ENCODE measurements around the gene STPG2.
"Not testable (repeated sequence)": the region's sequence is repeated elsewhere in the genome, so short reads cannot be mapped to it uniquely, and the experiment has no call there.

The STPG2 gene

DNA sequence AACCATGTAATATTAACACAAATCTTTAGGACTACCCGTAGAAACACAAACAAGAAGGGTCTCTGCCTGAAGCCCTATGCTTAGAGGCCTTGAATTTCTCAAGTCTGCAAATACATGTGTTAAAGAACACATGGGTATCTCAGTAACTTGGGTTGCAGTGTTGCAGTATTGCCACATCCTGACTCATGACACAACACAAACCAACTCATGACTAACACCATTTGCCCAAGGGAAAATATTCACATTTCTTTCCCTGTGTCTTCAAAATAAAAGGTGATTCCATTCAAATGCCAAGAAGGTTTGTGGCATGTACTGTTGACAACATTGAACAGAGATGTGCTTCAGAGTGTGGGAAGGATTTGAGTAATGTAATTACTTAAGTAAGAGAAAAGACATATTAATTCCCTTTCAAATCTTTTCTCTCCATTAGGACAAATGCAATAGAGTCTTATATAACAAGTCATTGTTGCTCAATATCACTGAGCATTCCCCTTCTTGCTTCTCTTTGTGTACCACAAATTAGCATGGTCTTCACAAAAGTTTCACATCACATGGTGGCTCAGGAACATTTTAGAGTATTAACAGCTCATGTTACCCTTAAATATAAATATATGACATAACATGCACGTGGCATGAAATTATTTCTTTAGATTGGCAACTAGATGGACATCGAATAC is 487.1 kb downstream of the STPG2 start:
- in situ Hi-C loops (cut with MboI; ENCODE audit: low sequenced_read_pairs): no loop called here

DNA sequence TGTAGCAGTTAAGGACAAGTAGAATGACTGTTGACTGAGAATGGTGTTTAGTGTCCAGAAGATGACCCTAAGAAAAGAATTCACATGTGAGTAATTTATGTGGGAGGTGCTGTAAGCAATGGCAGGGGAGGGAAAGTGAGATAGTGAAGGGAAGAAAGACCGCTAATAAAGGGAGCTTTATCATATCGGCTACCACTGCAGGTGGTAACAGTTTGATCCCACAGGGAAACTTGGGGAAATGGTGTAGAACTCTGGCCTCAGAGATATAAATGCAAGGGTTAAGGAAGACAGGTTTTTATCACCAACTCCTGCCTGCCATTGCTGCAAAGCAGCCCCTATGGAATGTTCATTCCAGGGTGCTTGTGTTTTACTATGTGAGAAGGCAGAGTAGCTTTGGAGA is 489.6 kb downstream of the STPG2 start:
- in situ Hi-C loops (cut with MboI; ENCODE audit: low sequenced_read_pairs): no loop called here

DNA sequence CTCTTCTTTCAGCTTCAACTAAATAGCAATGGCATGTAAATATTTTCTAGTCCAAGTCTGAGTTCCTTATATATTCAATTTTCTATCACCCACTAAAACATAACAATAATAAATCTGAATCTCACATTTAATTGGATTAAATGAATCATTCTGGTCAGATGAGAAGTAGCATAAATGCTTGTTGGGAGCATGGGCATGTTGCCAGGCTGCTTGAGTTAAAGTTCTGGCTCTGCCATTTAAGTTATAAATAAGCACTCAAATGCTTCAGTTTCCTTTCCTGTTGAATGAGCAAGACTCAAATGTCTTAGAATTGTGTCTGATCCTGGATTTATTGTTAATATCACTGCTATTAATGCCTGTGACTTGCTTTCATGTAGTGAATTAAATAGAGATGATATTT is 496.3 kb downstream of the STPG2 start:
- in situ Hi-C loops (cut with MboI; ENCODE audit: low sequenced_read_pairs): no loop called here

DNA sequence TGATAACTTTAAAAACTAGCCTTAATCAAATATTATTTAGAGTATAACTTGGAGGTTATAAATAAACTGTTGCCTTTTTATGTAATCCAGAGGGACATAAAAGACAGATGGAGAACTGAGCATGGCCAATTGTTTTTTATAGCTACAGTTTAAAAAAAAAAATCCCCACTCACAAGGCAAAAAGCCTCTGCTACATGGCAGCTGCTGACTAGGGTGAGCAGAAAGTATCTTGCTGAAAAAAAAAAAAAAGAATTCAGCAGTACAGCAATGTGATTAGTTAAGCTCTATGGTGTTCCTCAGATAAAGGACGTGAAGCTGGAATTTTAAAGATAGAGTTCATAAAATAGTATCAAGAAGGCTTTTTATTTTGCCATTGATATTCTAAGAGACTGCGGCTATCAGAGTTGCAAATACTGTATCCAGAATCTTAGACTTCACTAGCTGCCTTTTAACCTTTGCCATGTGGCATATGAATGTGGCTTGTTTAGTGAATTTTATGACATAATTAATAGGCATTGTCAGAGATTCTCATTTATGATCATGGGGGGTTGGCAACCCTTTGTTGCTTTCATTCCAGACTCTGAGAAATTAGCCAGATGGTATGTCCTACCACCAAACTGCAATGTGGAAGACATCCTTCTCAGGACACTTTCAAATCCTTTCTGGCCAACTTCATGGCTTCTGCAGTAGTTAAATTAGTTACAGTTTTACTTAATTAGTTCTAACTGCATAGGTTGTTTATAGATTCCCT is 498.0 kb downstream of the STPG2 start:
- in situ Hi-C loops (cut with MboI; ENCODE audit: low sequenced_read_pairs): no loop called here

DNA sequence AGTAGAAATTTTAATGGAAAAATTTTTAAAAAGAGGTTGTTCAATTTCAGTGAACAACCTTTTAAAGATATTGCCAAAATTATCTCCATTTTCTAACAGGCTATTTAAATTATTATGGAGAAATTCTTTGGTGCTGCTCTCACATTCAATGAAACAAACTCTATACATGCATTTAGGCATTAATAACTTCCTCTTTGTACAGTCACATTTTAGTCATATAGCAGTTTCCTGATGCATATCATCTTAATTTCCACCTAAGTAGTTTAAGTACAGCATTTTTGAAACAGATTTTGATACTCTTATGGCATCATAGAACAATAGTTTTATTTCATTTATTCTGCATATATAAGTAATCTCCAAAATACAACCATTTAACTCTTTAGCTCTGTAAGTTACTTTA is 500.1 kb downstream of the STPG2 start:
- in situ Hi-C loops (cut with MboI; ENCODE audit: low sequenced_read_pairs): no loop called here

DNA sequence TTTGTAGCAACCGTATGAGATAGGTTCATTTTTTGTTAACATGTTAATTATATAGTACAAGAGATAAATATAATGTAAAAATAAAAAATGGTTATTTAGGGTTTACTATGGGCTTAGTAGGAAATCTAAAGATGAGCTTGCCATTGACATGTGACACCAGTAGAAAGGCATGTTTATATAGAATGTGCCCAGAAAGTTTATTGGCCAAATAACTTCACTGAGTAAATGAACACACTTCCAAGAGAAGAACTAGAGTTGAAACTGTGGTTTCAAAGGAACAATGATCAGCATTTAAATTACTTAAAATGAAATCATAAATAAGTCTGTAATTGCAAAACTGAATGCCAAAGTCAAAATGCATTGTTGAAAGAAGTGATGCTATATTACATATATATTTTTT is 503.3 kb downstream of the STPG2 start:
- in situ Hi-C loops (cut with MboI; ENCODE audit: low sequenced_read_pairs): no loop called here

DNA sequence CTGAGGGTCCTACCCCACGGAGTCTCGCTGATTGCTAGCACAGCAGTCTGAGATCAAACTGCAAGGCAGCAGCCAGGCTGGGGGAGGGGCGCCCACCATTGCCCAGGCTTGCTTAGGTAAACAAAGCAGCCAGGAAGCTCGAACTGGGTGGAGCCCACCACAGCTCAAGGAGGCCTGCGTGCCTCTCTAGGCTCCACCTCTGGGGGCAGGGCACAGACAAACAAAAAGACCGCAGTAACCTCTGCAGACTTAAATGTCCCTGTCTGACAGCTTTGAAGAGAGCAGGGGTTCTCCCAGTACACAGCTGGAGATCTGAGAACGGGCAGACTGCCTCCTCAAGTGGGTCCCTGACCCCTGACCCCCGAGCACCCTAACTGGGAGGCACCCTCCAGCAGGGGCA is 509.4 kb downstream of the STPG2 start:
- in situ Hi-C loops (cut with MboI; ENCODE audit: low sequenced_read_pairs): not testable (repeated sequence)

DNA sequence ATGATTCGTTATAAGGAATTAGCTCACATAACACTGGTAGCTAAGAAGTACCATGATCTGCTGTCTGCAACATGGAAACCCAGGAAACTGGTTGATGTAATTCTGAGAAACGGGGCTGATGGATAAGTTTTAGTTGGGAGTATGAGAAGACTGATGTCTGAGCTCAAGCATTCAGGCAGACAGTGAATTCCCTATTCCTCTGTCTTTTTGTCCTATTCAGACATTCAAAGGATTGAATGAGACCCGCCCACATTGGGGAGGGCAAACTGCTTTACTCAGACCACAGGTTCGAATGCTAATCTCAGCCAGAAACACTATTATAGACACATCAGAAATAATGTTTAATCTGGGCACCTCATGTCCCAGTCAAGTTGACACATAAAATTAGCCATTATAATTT is 515.5 kb downstream of the STPG2 start:
- in situ Hi-C loops (cut with MboI; ENCODE audit: low sequenced_read_pairs): no loop called here

DNA sequence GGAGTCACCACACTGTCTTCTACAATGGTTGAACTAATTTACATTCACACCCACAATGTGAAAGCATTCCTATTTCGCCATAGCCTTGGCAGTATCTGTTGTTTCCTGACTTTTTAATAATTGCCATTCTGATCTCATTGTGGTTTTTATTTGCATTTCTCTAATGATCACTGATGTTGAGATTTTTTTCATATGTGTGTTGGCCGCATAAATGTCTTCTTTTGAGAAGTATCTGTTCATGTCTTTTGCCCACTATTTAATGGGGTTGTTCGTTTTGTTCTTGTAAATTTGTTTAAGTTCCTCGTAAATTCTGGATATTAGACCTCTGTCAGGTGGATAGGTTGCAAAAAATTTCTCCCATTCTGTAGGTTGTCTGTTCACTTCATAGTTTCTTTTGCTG is 519.1 kb downstream of the STPG2 start:
- in situ Hi-C loops (cut with MboI; ENCODE audit: low sequenced_read_pairs): no loop called here

DNA sequence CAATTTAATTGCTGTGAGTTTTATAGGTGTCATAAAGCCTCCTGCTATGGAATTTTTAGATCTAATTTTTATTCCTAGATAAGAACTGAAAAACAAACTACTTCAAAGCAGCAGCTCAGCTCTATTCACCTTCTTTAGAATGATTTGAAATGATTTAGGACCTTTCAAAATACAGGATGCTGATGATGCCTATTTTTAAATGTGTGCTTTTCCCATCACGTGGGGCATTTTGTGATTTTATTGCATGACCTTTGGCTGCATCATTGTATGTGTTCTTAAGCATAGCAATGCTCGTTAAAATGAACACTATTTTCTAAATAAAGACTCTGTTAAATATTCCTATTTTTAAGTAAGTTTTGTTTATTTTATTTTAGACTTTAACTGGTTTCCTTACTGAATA is 537.3 kb downstream of the STPG2 start:
- in situ Hi-C loops (cut with MboI; ENCODE audit: low sequenced_read_pairs): no loop called here

DNA sequence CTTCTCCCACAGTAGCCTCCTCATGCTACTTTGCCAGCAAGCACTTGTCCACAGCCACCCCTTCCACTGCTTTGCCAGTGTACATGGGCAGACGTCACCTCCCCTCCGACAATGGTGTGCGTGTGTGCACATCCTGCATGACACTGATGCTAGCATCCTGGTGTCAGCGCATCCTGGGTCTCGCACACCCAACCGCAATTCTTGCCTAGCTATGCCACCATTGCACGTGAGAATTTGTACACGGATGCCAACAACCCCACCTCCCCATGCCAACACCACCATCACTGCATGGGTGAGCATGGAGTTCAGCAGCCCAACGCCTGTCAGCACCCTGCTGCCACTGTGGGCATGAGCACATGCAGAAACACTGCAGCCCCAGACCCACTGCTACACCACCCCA is 550.0 kb downstream of the STPG2 start:
- in situ Hi-C loops (cut with MboI; ENCODE audit: low sequenced_read_pairs): no loop called here

DNA sequence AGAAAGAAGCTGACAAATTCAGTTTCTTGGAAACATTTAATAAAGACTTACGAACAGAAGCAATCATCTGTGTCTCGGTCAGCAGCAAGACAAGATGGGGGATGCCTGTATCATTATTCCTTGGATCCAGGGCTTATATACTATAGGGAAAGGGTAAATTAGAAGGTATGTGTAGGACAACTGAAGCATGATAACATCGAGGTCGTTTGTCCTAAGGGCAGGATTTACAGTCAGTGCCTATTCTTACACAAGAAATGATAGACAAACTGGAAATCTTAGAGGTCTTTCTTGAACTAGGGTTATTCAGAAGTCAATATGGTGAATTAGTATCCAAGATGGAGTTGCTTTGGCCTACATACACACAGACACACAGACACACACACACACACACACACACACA is 553.0 kb downstream of the STPG2 start:
- in situ Hi-C loops (cut with MboI; ENCODE audit: low sequenced_read_pairs): no loop called here

DNA sequence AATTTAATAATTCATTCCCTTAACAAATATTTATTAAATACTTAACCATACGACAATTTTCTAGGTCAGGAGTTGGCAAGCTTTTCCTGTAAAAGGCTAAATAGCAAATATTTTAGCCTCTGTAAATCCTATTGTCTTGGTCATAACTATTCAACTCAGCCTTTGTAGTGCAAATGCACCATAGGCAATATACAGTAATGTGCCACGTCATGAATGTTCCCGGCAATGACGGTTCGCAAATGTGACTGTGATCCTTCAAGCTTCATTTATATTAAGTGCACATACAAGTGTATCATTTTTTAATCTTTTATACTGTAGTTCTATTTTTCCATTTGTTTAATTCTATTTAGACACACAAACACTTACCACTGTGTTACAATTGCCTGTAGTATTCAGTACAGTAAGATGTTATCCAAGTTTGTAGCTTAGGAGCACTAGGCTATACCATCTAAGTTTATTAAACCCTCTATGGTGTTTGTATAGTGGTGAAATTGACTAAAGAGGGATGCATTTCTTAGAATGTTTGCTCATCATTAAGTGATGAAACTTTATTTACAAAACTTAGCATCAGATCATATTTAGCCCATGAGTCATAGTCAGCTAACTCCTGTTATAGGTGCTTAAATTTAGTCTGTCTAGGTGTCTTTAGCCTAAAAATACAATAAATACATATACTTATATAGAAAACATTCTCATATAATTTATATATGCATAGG is 553.6 kb downstream of the STPG2 start:
- in situ Hi-C loops (cut with MboI; ENCODE audit: low sequenced_read_pairs): no loop called here

DNA sequence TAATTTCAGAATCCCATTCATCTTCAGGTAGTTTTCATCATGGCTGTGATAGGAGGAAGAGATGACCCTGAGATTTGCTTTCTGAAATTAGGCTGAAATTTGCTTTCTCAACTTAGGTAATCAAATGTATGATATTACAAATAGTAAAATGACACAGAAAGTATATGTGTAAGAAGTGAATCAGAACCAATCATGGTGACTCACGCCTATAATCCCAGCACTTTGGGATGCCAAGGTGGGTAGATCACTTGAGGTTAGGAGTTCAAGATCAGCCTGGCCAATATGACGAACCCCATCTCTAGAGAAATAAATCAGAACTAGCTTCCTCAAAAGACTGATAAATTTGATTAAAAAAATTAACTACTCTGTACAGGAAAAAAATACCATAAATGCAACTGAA is 555.4 kb downstream of the STPG2 start:
- in situ Hi-C loops (cut with MboI; ENCODE audit: low sequenced_read_pairs): no loop called here

DNA sequence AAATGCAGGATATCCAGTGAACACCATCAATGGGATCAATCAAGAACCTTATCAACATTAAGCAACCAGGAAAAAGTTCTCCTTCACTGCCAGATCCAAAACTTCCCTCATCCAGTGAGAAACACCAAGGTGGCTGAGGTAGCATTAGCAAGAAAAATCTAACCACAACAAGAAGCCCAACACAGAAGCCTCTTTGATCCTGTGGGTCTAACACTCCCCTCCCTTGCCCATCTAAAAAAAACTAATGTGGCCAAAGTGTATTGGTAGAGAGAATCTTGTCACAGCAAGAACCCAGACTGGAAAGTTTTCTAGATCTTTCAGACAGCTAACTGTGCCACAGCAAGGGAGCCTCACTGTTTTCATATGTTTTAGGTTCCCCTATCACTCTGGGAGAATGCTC is 558.0 kb downstream of the STPG2 start:
- in situ Hi-C loops (cut with MboI; ENCODE audit: low sequenced_read_pairs): no loop called here

DNA sequence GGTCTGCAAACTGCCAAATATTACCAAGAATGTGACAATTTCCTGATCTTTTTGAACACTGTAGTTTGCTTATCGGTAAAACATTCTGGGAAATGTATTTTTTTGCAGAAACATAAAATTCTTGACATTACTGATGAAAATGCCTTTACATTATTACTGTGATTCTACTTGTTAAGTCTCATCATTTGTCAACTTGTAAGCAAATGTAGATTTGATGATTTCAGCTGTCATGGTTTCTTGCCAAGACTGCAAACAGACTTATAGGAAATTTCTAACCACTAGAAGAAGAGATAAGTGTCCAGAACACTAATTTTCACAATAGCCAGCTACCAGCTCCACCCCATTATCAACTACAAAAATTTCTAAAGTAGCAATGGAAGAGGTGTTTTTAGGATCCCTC is 560.4 kb downstream of the STPG2 start:
- in situ Hi-C loops (cut with MboI; ENCODE audit: low sequenced_read_pairs): no loop called here

DNA sequence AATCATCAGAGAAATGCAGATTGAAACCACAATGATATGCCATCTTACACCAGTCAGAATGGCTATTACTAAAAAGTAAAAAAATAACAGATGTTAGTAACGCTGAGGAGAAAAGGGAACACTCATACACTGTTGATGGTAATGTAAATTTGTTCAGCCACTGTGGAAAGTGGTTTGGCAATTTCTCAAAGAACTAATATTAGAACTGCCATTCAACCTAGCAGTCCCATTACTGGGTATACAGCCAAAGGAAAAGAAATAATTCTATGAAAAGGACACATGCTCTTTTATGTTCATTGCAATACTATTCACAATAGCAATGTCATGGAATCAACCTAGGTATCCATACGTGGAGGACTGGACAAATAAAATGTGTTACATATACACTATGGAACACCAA is 566.3 kb downstream of the STPG2 start:
- in situ Hi-C loops (cut with MboI; ENCODE audit: low sequenced_read_pairs): no loop called here

DNA sequence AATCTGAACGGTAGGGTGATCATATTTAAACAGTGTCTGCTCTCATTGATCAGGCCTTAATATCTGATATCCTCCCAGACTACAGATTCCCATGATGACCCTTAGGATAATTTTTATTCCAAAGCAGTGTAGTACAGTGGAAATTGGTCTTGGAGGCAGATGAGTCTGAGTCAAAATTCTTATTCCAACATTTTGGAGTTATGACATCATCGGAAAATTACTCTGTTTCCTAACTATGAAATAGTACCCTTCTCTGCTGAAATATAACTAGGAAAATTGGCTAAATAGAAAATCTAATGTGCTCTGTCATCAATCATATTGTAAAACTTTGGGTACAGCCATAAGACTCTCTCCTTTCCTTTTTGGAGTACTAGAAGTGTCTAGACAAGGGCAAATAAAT is 583.3 kb downstream of the STPG2 start:
- in situ Hi-C loops (cut with MboI; ENCODE audit: low sequenced_read_pairs): no loop called here

DNA sequence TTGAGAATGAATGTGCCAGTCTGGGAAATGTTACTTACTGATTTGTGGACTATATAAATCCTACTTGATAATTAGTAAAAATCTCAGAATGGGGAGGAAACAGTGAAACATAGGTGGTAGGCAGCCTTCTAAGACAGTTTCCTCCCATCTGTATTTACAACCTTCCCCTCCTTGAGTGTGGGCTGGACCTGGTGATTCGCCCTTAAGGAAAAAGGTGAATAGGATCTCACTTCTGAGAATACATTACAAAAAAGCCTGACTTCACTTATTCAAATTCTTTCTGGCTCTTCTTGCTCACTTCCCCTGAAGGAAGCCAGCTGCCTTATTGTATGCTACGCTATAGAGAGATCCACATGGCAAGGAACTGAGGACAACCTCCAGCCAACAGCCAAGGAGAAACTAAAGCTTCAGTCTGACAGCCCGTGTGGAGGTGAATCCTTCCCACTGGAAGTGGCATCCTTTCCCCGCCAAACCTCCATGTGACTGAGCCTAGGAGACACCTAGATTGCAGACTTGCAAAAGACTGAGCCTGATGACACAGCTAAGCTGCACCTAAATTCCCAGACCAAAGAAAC is 585.0 kb downstream of the STPG2 start:
- in situ Hi-C loops (cut with MboI; ENCODE audit: low sequenced_read_pairs): no loop called here

DNA sequence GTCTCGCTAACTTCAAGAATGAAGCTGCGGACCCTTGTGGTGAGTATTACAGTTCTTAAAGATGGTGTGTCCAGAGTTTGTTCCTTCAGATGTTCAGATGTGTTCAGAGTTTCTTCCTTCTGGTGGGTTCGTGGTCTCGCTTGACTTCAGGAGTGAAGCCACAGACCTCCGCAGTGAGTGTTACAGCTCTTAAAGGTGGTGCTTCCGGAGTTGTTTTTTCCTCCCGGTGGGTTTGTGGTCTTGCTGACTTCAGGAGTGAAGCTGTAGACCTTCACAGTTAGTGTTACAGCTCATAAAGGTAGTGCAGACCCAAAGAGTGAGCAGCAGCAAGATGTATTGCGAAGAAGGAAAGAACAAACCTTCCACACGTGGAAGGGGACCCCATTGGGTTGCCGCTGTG is 592.6 kb downstream of the STPG2 start:
- in situ Hi-C loops (cut with MboI; ENCODE audit: low sequenced_read_pairs): not testable (repeated sequence)

DNA sequence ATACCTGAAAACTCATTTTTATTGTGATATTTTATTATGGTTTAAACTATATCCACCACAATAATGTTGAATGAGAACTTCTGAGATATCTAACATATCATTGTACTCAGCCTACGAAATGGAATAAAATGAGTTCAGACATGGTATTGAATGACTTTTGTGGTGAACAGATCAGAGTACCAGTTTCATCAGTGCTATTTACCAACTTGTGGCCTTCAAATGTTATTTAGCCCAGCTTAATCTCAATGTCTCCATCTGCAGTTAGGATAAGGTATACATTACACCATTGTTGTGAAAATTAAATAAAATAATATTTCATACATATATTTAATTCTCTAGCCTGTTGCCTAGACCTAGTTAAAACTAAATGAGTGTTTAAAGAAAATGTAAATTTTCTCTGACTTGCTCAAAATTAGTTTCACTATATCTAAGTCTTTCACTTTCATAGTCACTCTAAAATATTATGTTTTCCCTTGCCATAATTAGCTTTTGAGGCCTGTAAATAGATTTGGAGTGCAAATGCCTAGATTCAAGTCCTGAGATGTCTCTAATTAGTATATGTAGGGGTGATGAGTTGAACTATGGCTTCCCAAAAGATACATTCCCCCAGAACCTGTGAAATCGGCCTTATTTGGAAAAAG is 594.2 kb downstream of the STPG2 start:
- in situ Hi-C loops (cut with MboI; ENCODE audit: low sequenced_read_pairs): no loop called here

All from HL-60/S4 (cell line).